H1 (cell line): ENCODE measurements around the gene MMS19. TPM values are rescaled to one million over a fixed set of nuclear protein-coding genes. Genes with fewer than 3 reads are reported as not detected.

Source experiments
- BCL11A ChIP-seq, 2 experiments: IDR thresholded peaks; one replicate each; pipeline ENCODE4 v1.6.1; 2011; ENCODE audit warnings: low read depth in 2 of 2, low read length in 2 of 2, mild to moderate bottlenecking in 2 of 2
- CBX5 ChIP-seq: fragments of 300-800, 300-1000 bp; sonication (generic); IDR thresholded peaks from 2 replicates; pipeline ENCODE4 v1.7.1; 2016; ENCODE audit warnings: antibody characterized with exemption, low read length, low read depth
- CEBPB ChIP-seq: IDR thresholded peaks from 2 replicates; pipeline ENCODE4 v1.6.1; 2012; ENCODE audit warnings: low read depth, low read length
- GABPA ChIP-seq: IDR thresholded peaks from 2 replicates; pipeline ENCODE4 v1.6.1; 2011; ENCODE audit warnings: mild to moderate bottlenecking, low read length, moderate library complexity, borderline replicate concordance; ENCODE audit not compliant: insufficient read depth
- RAD21 ChIP-seq, 2 experiments: IDR thresholded peaks in 1 of 2; conservative IDR thresholded peaks in 1 of 2; 2 replicates each; pipeline ENCODE4 v1.6.1; 2011; ENCODE audit warnings: low read depth in 2 of 2, low read length in 2 of 2, improper control_type of control experiment in 1 of 2, inconsistent platforms in 1 of 2, mild to moderate bottlenecking in 1 of 2, moderate library complexity in 1 of 2
- SIN3A ChIP-seq, 2 experiments: IDR thresholded peaks in 1 of 2; conservative IDR thresholded peaks in 1 of 2; 2 replicates each; pipeline ENCODE4 v1.6.1; 2011 to 2012; ENCODE audit warnings: low read length in 2 of 2, improper control_type of control experiment in 1 of 2, low read depth in 1 of 2, mild to moderate bottlenecking in 1 of 2
- SRF ChIP-seq: IDR thresholded peaks from 2 replicates; pipeline ENCODE4 v1.6.1; 2011; ENCODE audit warnings: mild to moderate bottlenecking, low read depth, low read length, moderate library complexity
- TAF7 ChIP-seq: optimal IDR thresholded peaks from 2 replicates; pipeline ENCODE3; 2011; ENCODE audit warnings: low read depth, mild to moderate bottlenecking, inconsistent platforms, low read length, moderate library complexity, borderline replicate concordance
- polyA plus RNA-seq, 7 experiments: library from polyadenylated mRNA; depleted of rRNA in 3 of 7; stranded (reverse) in 5 of 7; unstranded in 2 of 7; fragments of >200 nt in 5 of 7; fragments of 200-250 nt in 2 of 7; gene quantifications; 1 replicate in 5 of 7; 2 replicates in 1 of 7; 4 replicates in 1 of 7; pipeline versions ENCODE4 v1.2.1 to v1.2.3, GENCODE V29; 2011 to 2013; ENCODE audit warnings: missing spikeins in 2 of 7, mixed read lengths in 2 of 7
- total RNA-seq: library from RNA; stranded (reverse); fragmentation: NEBNext Ultra II Directional; extraction: Animal tissue kit (Norgen Biotek cat#: 25700); gene quantifications from 2 replicates; pipeline ENCODE4 v1.2.1, GENCODE V29; 2021

MMS19 gene
- total and polyA plus RNA-seq, 2 of the 8 experiments (the other 6 are each of a cell fraction or from before 2014, with no cell fraction given), result 130 to 221 TPM

GRCh38 chr10:97522937-97523336 lies 24.7 kb upstream of the MMS19 start (continued):
- TF ChIP-seq RAD21 (IDR thresholded peaks at IDR 0.05 in 1 of 2, conservative IDR thresholded peaks at IDR 0.05 in 1 of 2; ENCODE audit: low read depth in 2 of 2, low read length in 2 of 2) (no peak), SRF (no peak), SIN3A (conservative IDR thresholded peaks at IDR 0.05 in 1 of 2, IDR thresholded peaks at IDR 0.05 in 1 of 2; ENCODE audit: low read depth in 1 of 2, low read length in 2 of 2) (no peak), GABPA (no peak), TAF7 (no peak), BCL11A (IDR thresholded peaks at IDR 0.05; ENCODE audit: low read depth in 2 of 2, low read length in 2 of 2) (no peak), CBX5 (no peak), CEBPB (no peak)
